Measurements from ENCODE around the gene RLBP1. TPM values are rescaled to one million over a fixed set of nuclear protein-coding genes. Genes with fewer than 3 reads are reported as not detected.
A peak's percentile ranks its signal among the peaks of the same experiment; 100 is the strongest.

The RLBP1 gene
- total and polyA plus RNA-seq, 2 of the 13 experiments (the other 11 are each of a cell fraction or from before 2014, with no cell fraction given): 0.07 TPM; not detected in 1

- TF ChIP-seq ZNF800 (CRISPR knock-in tag; IDR thresholded peaks at IDR 0.05): no peak; the same call in 1 of the 2 replicates
- peak; percentile 97 for TF ChIP-seq BHLHE40 (IDR thresholded peaks at IDR 0.05; ENCODE audit: low read length)
- no peak for TF ChIP-seq NCOR1 (IDR thresholded peaks at IDR 0.05; ENCODE audit: borderline replicate concordance, low read length)
- TF ChIP-seq DMTF1 (CRISPR knock-in tag; IDR thresholded peaks at IDR 0.05): no peak
- peak; percentile 91 for TF ChIP-seq ZBTB7B (CRISPR knock-in tag; IDR thresholded peaks at IDR 0.05)
- TF ChIP-seq KAT7 (CRISPR knock-in tag; IDR thresholded peaks at IDR 0.05; ENCODE audit: borderline replicate concordance): peak; percentile 85
- TF ChIP-seq CHD2 (IDR thresholded peaks at IDR 0.05; ENCODE audit: low read depth, low read length): peak; percentile 10; the same call in 1 of the 2 replicates
- no peak for TF ChIP-seq JDP2 (CRISPR knock-in tag; IDR thresholded peaks at IDR 0.05; ENCODE audit: borderline replicate concordance)
- TF ChIP-seq FOXK1 (CRISPR knock-in tag; IDR thresholded peaks at IDR 0.05; ENCODE audit: borderline replicate concordance, low read depth): peak; percentile 80; the same call in 1 of the 2 replicates
- no peak for TF ChIP-seq SIX4 (CRISPR knock-in tag; IDR thresholded peaks at IDR 0.05)
- TF ChIP-seq E2F2 (CRISPR knock-in tag; IDR thresholded peaks at IDR 0.05; ENCODE audit: borderline replicate concordance): 0 out of 2 replicates have a peak, but pooled peaks have one; percentile 27
- TF ChIP-seq ZNF235 (CRISPR knock-in tag; IDR thresholded peaks at IDR 0.05; ENCODE audit: borderline replicate concordance): no peak
- TF ChIP-seq ZNF407 (CRISPR knock-in tag; IDR thresholded peaks at IDR 0.05; ENCODE audit: not compliant biosample characterization): no peak
Observed at GRCh38 chr15:89243691-89244573, 22.6 kb upstream of the RLBP1 start, which contains the start of gene FANCI (continued).

Measured in HepG2 (cell line).